Cardiac muscle cell (in vitro differentiated cells and primary cell): ENCODE results near the gene MMP24. TPM values are rescaled to one million over a fixed set of nuclear protein-coding genes. Genes with fewer than 3 reads are reported as not detected.
A peak's percentile ranks its signal among the peaks of the same experiment; 100 is the strongest.

Experiments used
- DNase-seq, 2 donors: peaks; one replicate each; pipeline versions ENCODE4 v3.0.0 to v3.0.0-alpha.2; 2010 to 2017; ENCODE audit warnings: low read depth in 1 of 2, low spot score in 1 of 2
- H3K27ac ChIP-seq: fragments of 200-600 bp; sonication (generic); 2 replicates; pipeline ENCODE4 v1.5.1; 2016
- H3K27me3 ChIP-seq: fragments of 200-600 bp; sonication (generic); 2 replicates; pipeline ENCODE4 v1.6.0; 2016; ENCODE audit warnings: control low read depth
- H3K36me3 ChIP-seq: fragments of 200-600 bp; sonication (generic); 2 replicates; pipeline ENCODE4 v1.5.1; 2016; ENCODE audit warnings: control low read depth
- H3K4me1 ChIP-seq: fragments of 200-600 bp; sonication (generic); 2 replicates; pipeline ENCODE4 v1.8.1; 2017; ENCODE audit warnings: low read depth, mild to moderate bottlenecking, mixed run types
- H3K4me3 ChIP-seq: fragments of 200-600 bp; sonication (generic); 2 replicates; pipeline ENCODE4 v1.5.1; 2016; ENCODE audit warnings: mild to moderate bottlenecking
- H3K9me3 ChIP-seq: fragments of 200-600 bp; sonication (generic); 2 replicates; pipeline ENCODE4 v1.5.1; 2017; ENCODE audit warnings: low read depth, mild to moderate bottlenecking, control low read depth
- polyA plus RNA-seq: library from polyadenylated mRNA; unstranded; fragments of >200 nt; fragmentation: Nextera tagmentation; extraction: Ambion mirVana; gene quantifications from 2 replicates; pipeline ENCODE4 v1.2.1, GENCODE V29; 2016
- total RNA-seq: library from RNA; depleted of rRNA; stranded (reverse); fragments of >200 nt; gene quantifications from 2 replicates; pipeline ENCODE4 v1.2.3, GENCODE V29; 2016
- TF ChIP-seq, protein P1 (sequence below): IDR thresholded peaks from 2 replicates; pipeline ENCODE4 v1.5.1; 2012; ENCODE audit warnings: low read depth, mild to moderate bottlenecking, low read length

Gene MMP24
- total and polyA plus RNA-seq, 2 experiments from 2014 or later: 5.9 to 8.9 TPM

DNA sequence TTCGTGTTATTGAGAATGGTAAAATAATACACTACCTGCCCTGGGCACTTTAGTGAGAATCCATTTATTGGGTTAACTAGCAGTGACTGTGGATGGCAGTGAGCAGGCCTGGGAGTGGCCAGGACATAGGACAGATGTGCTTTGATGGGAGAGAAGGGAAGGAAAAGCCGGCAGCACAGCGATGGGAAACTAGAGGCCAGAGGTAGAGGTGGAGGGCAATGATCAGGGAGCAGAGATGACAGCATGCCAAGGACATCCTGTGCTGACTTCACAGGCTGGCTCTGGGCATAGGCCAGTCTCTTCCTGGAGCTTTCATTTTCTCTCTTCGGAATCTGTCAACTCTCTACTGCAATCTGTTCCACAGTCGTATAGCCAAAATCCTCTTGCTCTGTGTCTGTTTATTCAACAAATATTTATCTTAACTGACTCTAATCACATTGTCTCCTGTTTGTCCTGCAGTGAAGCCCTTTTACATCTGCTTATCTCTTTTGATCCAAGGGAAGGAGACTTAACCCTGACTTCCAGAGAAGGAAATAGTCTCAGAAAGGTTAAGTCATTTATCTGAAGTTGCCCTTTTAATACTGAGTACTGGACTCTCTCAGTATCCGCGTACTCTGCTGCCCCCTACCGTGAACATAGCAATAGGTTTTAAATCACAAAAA lies 18.4 kb upstream of the MMP24 start:
- H3K9me3 ChIP-seq: no peaks in the 10 kb centered on the region
- no peaks in the 10 kb centered on the region for H3K27me3 ChIP-seq
- peak; percentile 88 for DNase-seq
- H3K4me3 ChIP-seq: no peak overlapping the region
- TF ChIP-seq, protein P1, sequence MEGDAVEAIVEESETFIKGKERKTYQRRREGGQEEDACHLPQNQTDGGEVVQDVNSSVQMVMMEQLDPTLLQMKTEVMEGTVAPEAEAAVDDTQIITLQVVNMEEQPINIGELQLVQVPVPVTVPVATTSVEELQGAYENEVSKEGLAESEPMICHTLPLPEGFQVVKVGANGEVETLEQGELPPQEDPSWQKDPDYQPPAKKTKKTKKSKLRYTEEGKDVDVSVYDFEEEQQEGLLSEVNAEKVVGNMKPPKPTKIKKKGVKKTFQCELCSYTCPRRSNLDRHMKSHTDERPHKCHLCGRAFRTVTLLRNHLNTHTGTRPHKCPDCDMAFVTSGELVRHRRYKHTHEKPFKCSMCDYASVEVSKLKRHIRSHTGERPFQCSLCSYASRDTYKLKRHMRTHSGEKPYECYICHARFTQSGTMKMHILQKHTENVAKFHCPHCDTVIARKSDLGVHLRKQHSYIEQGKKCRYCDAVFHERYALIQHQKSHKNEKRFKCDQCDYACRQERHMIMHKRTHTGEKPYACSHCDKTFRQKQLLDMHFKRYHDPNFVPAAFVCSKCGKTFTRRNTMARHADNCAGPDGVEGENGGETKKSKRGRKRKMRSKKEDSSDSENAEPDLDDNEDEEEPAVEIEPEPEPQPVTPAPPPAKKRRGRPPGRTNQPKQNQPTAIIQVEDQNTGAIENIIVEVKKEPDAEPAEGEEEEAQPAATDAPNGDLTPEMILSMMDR: peak; percentile 73
- peak overlapping the region; percentile 31 for H3K27ac ChIP-seq
- H3K36me3 ChIP-seq: no peaks in the 10 kb centered on the region
- no peaks in the 10 kb centered on the region for H3K4me1 ChIP-seq

DNA sequence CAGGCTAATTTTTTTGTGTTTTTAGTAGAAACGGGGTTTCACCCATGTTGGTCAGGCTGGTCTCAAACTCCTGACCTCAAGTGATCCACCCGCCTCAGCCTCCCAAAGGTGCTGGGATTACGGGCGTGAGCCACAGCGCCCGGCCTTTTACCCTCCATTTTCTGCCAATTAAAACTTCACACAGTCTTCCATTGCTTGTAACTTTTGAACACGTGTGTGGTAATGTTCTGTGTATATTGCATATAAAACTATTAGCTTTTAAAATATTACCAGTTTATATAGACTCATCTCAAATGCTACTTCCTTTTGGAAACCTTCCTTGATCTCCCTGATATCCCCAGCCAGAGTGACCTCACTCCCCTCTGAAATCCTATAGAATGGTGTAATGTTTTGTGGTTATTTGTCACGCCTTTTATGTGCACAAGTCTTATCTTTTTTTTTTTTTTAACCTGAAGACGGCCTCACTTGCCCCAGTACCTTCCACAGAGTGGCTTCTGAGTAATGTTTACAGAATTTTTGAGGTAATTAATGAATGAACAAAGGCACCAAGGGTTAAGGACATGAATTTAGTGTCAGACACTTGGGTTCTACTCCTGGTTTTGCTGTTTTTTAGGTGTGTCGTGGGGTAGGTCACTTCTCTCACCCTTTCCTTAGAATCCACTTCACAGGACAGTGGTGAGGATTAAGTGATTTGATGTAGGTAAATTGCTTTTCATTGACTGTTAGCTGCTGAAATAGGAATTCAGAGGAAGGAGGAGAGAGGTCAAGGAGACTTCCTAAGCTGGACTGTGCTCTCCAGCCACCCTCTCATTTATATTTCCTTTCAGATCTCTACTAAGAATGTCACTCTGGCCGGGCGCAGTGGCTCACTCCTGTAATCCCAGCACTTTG lies 11.2 kb upstream of the MMP24 start:
- Histone ChIP-seq H3K4me1 (no peaks in the 10 kb centered on the region), H3K36me3 (no peaks in the 10 kb centered on the region), H3K27me3 (no peaks in the 10 kb centered on the region), H3K27ac (no peak overlapping the region), H3K4me3 (no peak overlapping the region), H3K9me3 (no peaks in the 10 kb centered on the region)
- TF ChIP-seq, protein P1: no peak
- DNase-seq: peak in 1 of 2 donors; percentile 53

DNA sequence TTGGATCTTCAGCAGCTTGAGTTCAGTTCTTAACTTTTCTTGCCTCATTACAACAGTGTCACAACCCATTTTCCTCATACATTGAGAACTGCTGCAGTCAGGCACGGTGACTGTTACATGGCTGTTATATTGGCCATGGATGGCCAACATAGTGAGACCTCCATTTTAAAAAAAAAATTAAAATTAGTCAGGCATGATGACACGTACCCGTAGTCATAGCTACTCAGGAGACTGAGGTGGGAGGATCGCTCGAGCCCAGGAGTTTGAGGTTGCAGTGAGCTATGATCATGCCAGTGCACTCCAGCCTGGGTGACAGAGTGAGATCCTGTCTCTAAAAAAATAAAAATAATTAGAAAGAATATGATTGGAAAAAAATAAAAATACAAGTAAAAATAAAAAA lies 9.9 kb upstream of the MMP24 start:
- Histone ChIP-seq H3K27ac (no peak overlapping the region), H3K9me3 (no peaks in the 10 kb centered on the region), H3K4me3 (no peak overlapping the region), H3K36me3 (no peaks in the 10 kb centered on the region), H3K4me1 (no peaks in the 10 kb centered on the region), H3K27me3 (no peaks in the 10 kb centered on the region)
- TF ChIP-seq, protein P1: no peak
- DNase-seq: no peak

DNA sequence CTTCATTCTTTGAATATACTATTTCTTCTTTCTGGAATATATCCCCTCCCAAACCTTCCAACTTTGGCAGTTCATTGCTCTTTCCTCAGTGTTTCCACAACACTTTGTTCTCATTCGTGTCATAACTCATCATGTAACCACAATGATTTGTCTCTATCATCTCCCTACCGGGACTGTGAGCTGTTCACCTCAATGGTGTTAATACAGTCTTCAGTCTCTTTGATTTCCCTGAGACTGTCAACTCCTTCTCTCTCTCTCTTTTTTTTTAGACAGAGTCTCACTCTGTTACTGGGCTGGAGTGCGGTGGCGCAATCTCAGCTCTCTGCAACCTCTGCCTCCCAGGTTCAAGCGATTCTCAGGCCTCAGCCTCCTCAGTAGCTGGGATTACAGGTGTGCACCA lies 2.5 kb upstream of the MMP24 start:
- DNase-seq: no peak
- peaks cover 33% of the 10 kb centered on the region for H3K27me3 ChIP-seq
- H3K36me3 ChIP-seq: no peaks in the 10 kb centered on the region
- no peaks in the 10 kb centered on the region for H3K9me3 ChIP-seq
- TF ChIP-seq, protein P1: no peak
- no peaks in the 10 kb centered on the region for H3K4me1 ChIP-seq
- H3K27ac ChIP-seq: no peak overlapping the region
- H3K4me3 ChIP-seq: no peak overlapping the region

DNA sequence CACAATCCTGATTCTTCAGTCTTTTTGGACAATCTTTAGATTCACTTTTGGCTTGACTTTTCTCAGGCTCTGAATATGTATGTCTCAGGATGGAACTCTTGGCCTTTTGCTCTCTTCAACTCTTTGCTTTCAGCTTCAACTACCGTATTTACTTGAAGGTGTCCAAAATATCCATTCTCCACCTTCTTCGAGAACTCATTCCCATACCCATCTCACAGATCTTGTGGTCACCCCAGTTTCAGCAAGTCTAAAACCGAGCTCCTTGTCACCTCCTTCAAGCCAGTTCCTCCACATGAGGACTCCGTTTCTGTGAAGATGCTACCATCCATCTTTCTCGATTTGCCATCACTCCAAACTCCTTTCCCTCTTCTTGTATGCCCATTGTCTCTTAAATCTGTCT lies 2.0 kb upstream of the MMP24 start:
- Histone ChIP-seq H3K4me1 (no peaks in the 10 kb centered on the region), H3K27me3 (peaks cover 36% of the 10 kb centered on the region), H3K36me3 (no peaks in the 10 kb centered on the region), H3K4me3 (no peak overlapping the region), H3K9me3 (no peaks in the 10 kb centered on the region), H3K27ac (no peak overlapping the region)
- TF ChIP-seq, protein P1: no peak
- no peak for DNase-seq
